ENCODE measurements around the gene MIER1. TPM values are rescaled to one million over a fixed set of nuclear protein-coding genes. Genes with fewer than 3 reads are reported as not detected.
A peak's percentile ranks its signal among the peaks of the same experiment; 100 is the strongest.

The MIER1 gene
- total RNA-seq, 4 donors from 2014 or later = 32.6 to 85.7 (median 65.2) TPM

- no peaks in the 10 kb centered on the region for H3K9me3 ChIP-seq
- TF ChIP-seq EP300 (IDR thresholded peaks at IDR 0.05; ENCODE audit: low read depth) = no peak
- no peak for TF ChIP-seq CTCF (IDR thresholded peaks at IDR 0.05)
- no peak for TF ChIP-seq POLR2AphosphoS5 (IDR thresholded peaks at IDR 0.05)
- no peak for TF ChIP-seq POLR2A (IDR thresholded peaks at IDR 0.05)
- H3K36me3 ChIP-seq = peaks cover 0 to 35% (median 13%) of the 10 kb centered on the region in 4 donors
- no peaks in the 10 kb centered on the region for H3K27me3 ChIP-seq
- intact Hi-C loops (cut with DNase I; ENCODE audit: low total_unique reads) = no loop called here
- peaks cover 0 to 52% (median 9%) of the 10 kb centered on the region in 4 donors for H3K4me1 ChIP-seq
- peak overlapping the region; percentile 32 to 50 (median 46) for H3K27ac ChIP-seq
- DNase-seq = peak; percentile 38
- WGBS, 2 donors (ENCODE audit: low coverage in 1 of 2) = 84 to 87% methylated on average over 7 of the region's 7 CpGs
- H3K4me3 ChIP-seq = no peak overlapping the region
- in situ Hi-C loops (cut with MboI; ENCODE audit: low pct_ligation_motif_present in 1 of 4, low pct_unique_long_range_greater_than_20kb in 1 of 4, low sequenced_read_pairs in 3 of 4) = no loop called here
Measured at GRCh38 chr1:66944330-66945274, 19.8 kb downstream of the MIER1 start.

GRCh38 chr1:66945316-66945715 lies 20.5 kb downstream of the MIER1 start:
- Histone ChIP-seq H3K9me3 (no peaks in the 10 kb centered on the region), H3K27me3 (no peaks in the 10 kb centered on the region), H3K4me1 (peaks cover 0 to 47% (median 9%) of the 10 kb centered on the region in 4 donors), H3K4me3 (no peak overlapping the region), H3K36me3 (peaks cover 0 to 43% (median 13%) of the 10 kb centered on the region in 4 donors), H3K27ac (no peak overlapping the region)
- DNase-seq = no peak
- TF ChIP-seq EP300 (IDR thresholded peaks at IDR 0.05; ENCODE audit: low read depth) (no peak), POLR2A (IDR thresholded peaks at IDR 0.05) (no peak), POLR2AphosphoS5 (IDR thresholded peaks at IDR 0.05) (no peak), CTCF (IDR thresholded peaks at IDR 0.05) (no peak)
- intact Hi-C loops (cut with DNase I; ENCODE audit: low total_unique reads) (no loop called here), in situ Hi-C loops (cut with MboI; ENCODE audit: low pct_ligation_motif_present in 1 of 4, low pct_unique_long_range_greater_than_20kb in 1 of 4, low sequenced_read_pairs in 3 of 4) (no loop called here)
- 90 to 94% methylated on average over 3 of the region's 3 CpGs for WGBS, 2 donors (ENCODE audit: low coverage in 1 of 2)

- intact Hi-C loops (cut with DNase I; ENCODE audit: low total_unique reads) = no loop called here
- no peak for DNase-seq
- Histone ChIP-seq H3K27me3 (no peaks in the 10 kb centered on the region), H3K4me3 (no peak overlapping the region), H3K36me3 (peaks cover 0 to 56% (median 13%) of the 10 kb centered on the region in 4 donors), H3K4me1 (peaks cover 0 to 36% (median 7%) of the 10 kb centered on the region in 4 donors), H3K27ac (no peak overlapping the region), H3K9me3 (no peaks in the 10 kb centered on the region)
- in situ Hi-C loops (cut with MboI; ENCODE audit: low pct_ligation_motif_present in 1 of 4, low pct_unique_long_range_greater_than_20kb in 1 of 4, low sequenced_read_pairs in 3 of 4) = no loop called here
- WGBS, 2 donors (ENCODE audit: low coverage in 1 of 2) = 50 to 97% methylated on average over 1 of the region's 1 CpG
- TF ChIP-seq EP300 (IDR thresholded peaks at IDR 0.05; ENCODE audit: low read depth) (no peak), CTCF (IDR thresholded peaks at IDR 0.05) (no peak), POLR2A (IDR thresholded peaks at IDR 0.05) (no peak), POLR2AphosphoS5 (IDR thresholded peaks at IDR 0.05) (no peak)
Measured at GRCh38 chr1:66947267-66947666, 22.5 kb downstream of the MIER1 start.

GRCh38 chr1:66951513-66951912 lies 26.7 kb downstream of the MIER1 start:
- intact Hi-C loops (cut with DNase I; ENCODE audit: low total_unique reads) (no loop called here), in situ Hi-C loops (cut with MboI; ENCODE audit: low pct_ligation_motif_present in 1 of 4, low pct_unique_long_range_greater_than_20kb in 1 of 4, low sequenced_read_pairs in 3 of 4) (no loop called here)
- H3K4me3 ChIP-seq = no peak overlapping the region
- H3K27me3 ChIP-seq = no peaks in the 10 kb centered on the region
- H3K27ac ChIP-seq = no peak overlapping the region
- DNase-seq = no peak
- H3K9me3 ChIP-seq = no peaks in the 10 kb centered on the region
- peaks cover 0 to 56% (median 10%) of the 10 kb centered on the region in 4 donors for H3K36me3 ChIP-seq
- peaks cover 0 to 19% (median 2%) of the 10 kb centered on the region in 4 donors for H3K4me1 ChIP-seq
- WGBS, 2 donors (ENCODE audit: low coverage in 1 of 2) = 90 to 92% methylated on average over 6 of the region's 6 CpGs
- TF ChIP-seq EP300 (IDR thresholded peaks at IDR 0.05; ENCODE audit: low read depth) = no peak
